ENCODE measurements around the gene EVC.
A peak's percentile ranks its signal among the peaks of the same experiment; 100 is the strongest.
"Not testable (repeated sequence)": the region's sequence is repeated elsewhere in the genome, so short reads cannot be mapped to it uniquely, and the experiment has no call there.

EVC gene

GRCh38 chr4:5854929-5855328 lies 143.9 kb downstream of the EVC start:
- DNase-seq = no peak

DNA sequence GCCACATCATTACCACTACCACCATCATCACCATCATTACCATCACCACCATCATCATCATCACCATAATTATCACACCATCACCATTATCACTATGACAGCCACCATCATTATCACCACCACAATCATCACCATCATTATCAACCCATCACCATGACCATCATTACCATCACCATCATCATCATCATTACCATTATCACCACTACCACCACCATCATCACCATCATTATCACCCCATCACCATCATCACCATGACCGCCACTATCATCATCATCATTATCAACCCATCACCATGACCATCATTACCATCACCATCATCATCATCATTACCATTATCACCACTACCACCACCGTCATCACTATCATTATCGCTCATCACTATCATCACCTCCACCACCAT lies 145.4 kb downstream of the EVC start:
- not testable (repeated sequence) for DNase-seq

DNA sequence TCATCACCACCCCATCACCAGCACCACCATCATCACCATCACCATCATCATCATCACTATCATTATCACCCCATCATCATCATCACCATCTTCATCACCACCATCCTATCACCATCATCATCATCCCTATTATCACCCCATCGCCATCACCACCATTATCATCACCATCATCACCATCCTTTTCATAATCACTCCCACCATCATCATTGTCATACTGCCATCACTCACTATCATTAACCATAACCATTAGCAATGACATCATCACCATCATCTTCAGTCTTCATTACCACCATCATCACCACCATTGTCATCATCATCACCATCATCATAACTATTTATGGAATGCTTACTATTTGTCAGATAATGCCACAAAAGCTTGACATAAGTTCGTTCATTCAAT lies 146.2 kb downstream of the EVC start:
- no peak for DNase-seq

DNA sequence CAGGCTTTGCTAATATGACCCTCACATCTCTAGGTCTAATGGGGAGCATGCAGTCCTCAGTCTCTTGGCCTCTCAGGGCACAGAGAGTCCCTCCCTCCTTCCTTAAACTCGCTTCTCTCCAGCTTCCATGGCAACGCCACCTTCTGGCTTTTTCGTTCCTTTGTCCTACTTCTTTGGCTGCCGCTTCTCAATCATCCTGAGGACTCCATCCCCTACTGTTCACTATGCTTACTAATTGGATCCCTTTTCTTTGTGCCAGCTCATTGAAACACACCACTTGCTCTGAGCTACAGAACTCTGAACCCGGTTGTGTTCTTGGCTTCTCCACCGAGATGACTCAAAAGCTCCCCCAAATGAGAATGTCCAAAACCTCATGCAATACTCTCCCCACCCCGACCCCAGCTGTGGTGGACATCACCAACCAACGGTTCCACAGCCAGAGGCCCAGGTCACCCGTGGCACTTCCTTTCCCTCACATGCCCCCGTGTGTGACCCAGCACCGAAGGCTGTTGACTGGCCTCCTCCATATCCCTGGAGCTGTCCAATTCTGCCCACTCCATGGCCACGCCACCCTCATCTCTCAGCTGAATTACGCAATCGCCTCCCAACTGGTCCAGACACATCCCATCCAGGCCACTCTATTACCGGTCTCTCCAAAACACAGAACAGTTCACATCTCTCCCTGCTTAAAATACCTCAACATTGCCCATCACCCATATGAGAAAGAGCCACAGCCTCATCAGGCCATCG lies 147.2 kb downstream of the EVC start:
- no peak for DNase-seq

- DNase-seq = peak; percentile 27
Measured at GRCh38 chr4:5863461-5864113, 152.6 kb downstream of the EVC start.

Measured in stimulated activated CD4-positive, alpha-beta T cell treated with anti-CD3 and anti-CD28 coated beads, Interleukin-12 subunit alpha, Interleukin-12 subunit beta, amount 100 ng/mL, for 4 hours (primary cell).